Nasal cavity respiratory epithelium epithelial cell of viscerocranial mucosa (primary cell): ENCODE measurements around the gene TXLNB. TPM values are rescaled to one million over a fixed set of nuclear protein-coding genes. Genes with fewer than 3 reads are reported as not detected.

Source experiments
- total RNA-seq: library from RNA; depleted of rRNA; stranded (reverse); fragments of >200 nt; gene quantifications from 2 replicates; pipeline ENCODE4 v1.2.3, GENCODE V29; 2014

Gene TXLNB
- total RNA-seq, result 0.28 TPM in 1 of 2 replicates, not detected in the other

DNA sequence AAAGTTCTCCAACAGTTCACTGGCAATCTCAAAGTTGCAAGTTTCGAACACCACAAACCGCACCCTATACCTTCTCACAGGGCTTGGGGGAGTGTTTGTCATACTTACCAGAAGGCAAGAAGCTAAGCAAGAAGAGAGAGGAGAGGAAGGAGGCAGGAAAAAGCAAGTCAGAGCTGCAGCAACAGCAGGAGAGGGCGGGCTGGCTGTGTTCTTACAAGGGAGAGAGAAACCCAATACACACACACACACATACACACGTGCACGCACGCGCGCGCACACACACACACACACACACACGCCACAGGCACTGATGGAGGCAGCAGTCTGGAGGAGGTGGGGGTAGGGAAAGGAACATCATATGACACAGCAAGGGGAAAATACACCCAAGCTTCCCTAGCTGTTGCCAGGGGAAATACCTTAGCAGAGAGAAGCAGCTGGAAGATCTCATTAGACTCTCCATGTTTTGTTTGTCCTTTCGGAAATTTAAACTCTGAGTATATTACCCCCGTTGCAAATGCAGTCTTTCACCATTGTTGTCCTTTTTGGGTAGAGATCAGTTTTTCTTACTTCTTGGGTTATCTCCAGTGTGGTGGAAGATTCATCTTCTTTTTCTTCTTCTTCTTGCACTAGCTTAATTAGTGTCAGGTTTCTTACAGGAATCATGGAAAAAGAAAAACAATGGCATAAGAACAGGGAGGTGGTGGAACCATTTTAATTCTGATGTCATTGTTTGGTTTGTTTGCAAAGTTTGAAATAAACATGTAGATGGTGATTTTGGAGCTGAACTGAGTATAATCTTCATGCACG, at the start of gene TXLNB:
Gene TXLNB, minus strand, starts transcription at position 186 of the 807 bp plus-strand sequence. CDS start 3,099 bp downstream, outside the sequence.

Other genes starting within 250 kb of the TXLNB start
- 32.0 and 34.5 TPM in 2 replicates for gene HECA, start 156.9 kb downstream of the TXLNB start, total RNA-seq
- 13.0 and 19.6 TPM in 2 replicates for gene CITED2, start 82.7 kb upstream of the TXLNB start, total RNA-seq